ENCODE data around the gene TEX101.

GRCh38 chr19:43425567-43426392 lies 11.1 kb downstream of the TEX101 start:
- TF ChIP-seq POLR2AphosphoS5 (IDR thresholded peaks at IDR 0.05; ENCODE audit: borderline replicate concordance, low read depth, low read length) (no peak), EZH2 (IDR thresholded peaks at IDR 0.05) (no peak), FOXP2 (optimal IDR thresholded peaks at IDR 0.05; ENCODE audit: control extremely low read depth, extremely low read length, insufficient read depth) (no peak)

Data from SK-N-MC (cell line).